K562 (cell line): ENCODE measurements around the gene CPSF4L.

Experiments used
- BDP1 ChIP-seq: IDR thresholded peaks from 3 replicates; pipeline ENCODE4 v1.6.1; 2011; ENCODE audit not compliant: insufficient read length, insufficient read depth
- CEBPB ChIP-seq: fragments of 450-650 bp; IDR thresholded peaks from 2 replicates; pipeline ENCODE4 v1.6.1; 2016; ENCODE audit warnings: missing genetic modification characterization, missing compliant biosample characterization
- EWSR1 ChIP-seq: fragments of 450-650 bp; IDR thresholded peaks from 2 replicates; pipeline ENCODE4 v1.6.1; 2018; ENCODE audit warnings: borderline replicate concordance, mild to moderate bottlenecking, low read depth, moderate library complexity; ENCODE audit not compliant: partially characterized antibody
- FOXK2 ChIP-seq, 2 experiments: fragments of 450-650 bp; IDR thresholded peaks in 1 of 2; conservative IDR thresholded peaks in 1 of 2; 2 replicates each; pipeline ENCODE4 v1.6.1; 2016; ENCODE audit warnings: low read depth in 2 of 2, mild to moderate bottlenecking in 1 of 2
- FOXM1 ChIP-seq, 2 experiments: fragments of 450-650 bp in 1 of 2; sonication (generic) in 1 of 2; formaldehyde crosslinking in 1 of 2; IDR thresholded peaks; 2 replicates each; pipeline versions ENCODE4 v1.6.1 to v1.9.0; 2017 to 2022; ENCODE audit warnings: low read depth in 2 of 2, mild to moderate bottlenecking in 2 of 2, missing genetic modification reagents in 1 of 2, moderate library complexity in 1 of 2
- POLR2A ChIP-seq: fragments of 450-650 bp; conservative IDR thresholded peaks from 2 replicates; pipeline ENCODE4 v1.6.1; 2016
- TCF7L2 ChIP-seq: fragments of 150-350 bp; IDR thresholded peaks from 2 replicates; pipeline ENCODE4 v1.6.1; 2016; ENCODE audit warnings: low read depth, mild to moderate bottlenecking, low read length, moderate library complexity
- TF ChIP-seq, protein P1 (sequence below): fragments of 250-450 bp; sonication (Bioruptor Pico); IDR thresholded peaks from 2 replicates; pipeline ENCODE4 v1.5.0; 2020; ENCODE audit warnings: mild to moderate bottlenecking, borderline replicate concordance
- TF ChIP-seq, protein P2 (sequence below): sonication (generic); formaldehyde crosslinking; IDR thresholded peaks from 2 replicates; pipeline ENCODE4 v1.8.1; 2022; ENCODE audit warnings: missing genetic modification reagents
- TF ChIP-seq, protein P3 (sequence below), 3 experiments: IDR thresholded peaks in 2 of 3; conservative IDR thresholded peaks in 1 of 3; 2 replicates each; pipeline ENCODE4 v1.5.1; 2011 to 2012; ENCODE audit warnings: low read length in 3 of 3, mild to moderate bottlenecking in 3 of 3, control low read depth in 2 of 3, improper control_type of control experiment in 1 of 3, inconsistent platforms in 1 of 3, low read depth in 1 of 3, mixed read lengths in 1 of 3, moderate library complexity in 1 of 3; ENCODE audit not compliant: insufficient read depth in 2 of 3
- TF ChIP-seq, protein P4 (sequence below): fragments of 250-450 bp; sonication (Bioruptor Pico); IDR thresholded peaks from 2 replicates; pipeline ENCODE4 v1.5.1; 2021; ENCODE audit warnings: mild to moderate bottlenecking

DNA sequence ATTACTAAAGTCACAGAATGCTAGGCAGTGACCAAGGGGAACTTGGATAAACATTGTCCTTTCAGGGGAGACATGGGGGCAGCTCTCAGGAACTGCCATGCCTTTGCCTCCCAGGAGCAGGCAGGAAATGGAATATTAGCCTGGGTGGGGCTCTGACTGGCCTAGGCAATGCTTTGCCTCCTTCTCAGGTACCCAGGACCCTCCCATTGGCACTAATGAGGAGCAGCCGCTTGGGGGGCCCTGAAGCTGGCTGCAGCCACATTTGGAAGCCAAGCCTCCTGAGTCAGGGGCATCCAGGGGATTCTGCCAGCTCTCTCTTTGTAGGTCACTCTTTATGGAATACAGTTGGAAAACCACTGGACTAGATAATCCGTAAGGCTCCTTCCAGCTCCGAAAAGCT, 5.5 kb downstream of the CPSF4L start:
- TF ChIP-seq FOXM1 (IDR thresholded peaks at IDR 0.05; ENCODE audit: low read depth) (no peak), FOXM1 (CRISPR knock-in tag; IDR thresholded peaks at IDR 0.05; ENCODE audit: low read depth) (no peak), EWSR1 (no peak), BDP1 (no peak), CEBPB (tag) (no peak), POLR2A (no peak), FOXK2 (conservative IDR thresholded peaks at IDR 0.05 in 1 of 2, IDR thresholded peaks at IDR 0.05 in 1 of 2; ENCODE audit: low read depth in 2 of 2) (no peak), TCF7L2 (no peak)
- TF ChIP-seq, protein P1, sequence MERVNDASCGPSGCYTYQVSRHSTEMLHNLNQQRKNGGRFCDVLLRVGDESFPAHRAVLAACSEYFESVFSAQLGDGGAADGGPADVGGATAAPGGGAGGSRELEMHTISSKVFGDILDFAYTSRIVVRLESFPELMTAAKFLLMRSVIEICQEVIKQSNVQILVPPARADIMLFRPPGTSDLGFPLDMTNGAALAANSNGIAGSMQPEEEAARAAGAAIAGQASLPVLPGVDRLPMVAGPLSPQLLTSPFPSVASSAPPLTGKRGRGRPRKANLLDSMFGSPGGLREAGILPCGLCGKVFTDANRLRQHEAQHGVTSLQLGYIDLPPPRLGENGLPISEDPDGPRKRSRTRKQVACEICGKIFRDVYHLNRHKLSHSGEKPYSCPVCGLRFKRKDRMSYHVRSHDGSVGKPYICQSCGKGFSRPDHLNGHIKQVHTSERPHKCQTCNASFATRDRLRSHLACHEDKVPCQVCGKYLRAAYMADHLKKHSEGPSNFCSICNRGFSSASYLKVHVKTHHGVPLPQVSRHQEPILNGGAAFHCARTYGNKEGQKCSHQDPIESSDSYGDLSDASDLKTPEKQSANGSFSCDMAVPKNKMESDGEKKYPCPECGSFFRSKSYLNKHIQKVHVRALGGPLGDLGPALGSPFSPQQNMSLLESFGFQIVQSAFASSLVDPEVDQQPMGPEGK (CRISPR knock-in tag), result no peak
- TF ChIP-seq, protein P2, sequence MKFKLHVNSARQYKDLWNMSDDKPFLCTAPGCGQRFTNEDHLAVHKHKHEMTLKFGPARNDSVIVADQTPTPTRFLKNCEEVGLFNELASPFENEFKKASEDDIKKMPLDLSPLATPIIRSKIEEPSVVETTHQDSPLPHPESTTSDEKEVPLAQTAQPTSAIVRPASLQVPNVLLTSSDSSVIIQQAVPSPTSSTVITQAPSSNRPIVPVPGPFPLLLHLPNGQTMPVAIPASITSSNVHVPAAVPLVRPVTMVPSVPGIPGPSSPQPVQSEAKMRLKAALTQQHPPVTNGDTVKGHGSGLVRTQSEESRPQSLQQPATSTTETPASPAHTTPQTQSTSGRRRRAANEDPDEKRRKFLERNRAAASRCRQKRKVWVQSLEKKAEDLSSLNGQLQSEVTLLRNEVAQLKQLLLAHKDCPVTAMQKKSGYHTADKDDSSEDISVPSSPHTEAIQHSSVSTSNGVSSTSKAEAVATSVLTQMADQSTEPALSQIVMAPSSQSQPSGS, result no peak
- TF ChIP-seq, protein P3, sequence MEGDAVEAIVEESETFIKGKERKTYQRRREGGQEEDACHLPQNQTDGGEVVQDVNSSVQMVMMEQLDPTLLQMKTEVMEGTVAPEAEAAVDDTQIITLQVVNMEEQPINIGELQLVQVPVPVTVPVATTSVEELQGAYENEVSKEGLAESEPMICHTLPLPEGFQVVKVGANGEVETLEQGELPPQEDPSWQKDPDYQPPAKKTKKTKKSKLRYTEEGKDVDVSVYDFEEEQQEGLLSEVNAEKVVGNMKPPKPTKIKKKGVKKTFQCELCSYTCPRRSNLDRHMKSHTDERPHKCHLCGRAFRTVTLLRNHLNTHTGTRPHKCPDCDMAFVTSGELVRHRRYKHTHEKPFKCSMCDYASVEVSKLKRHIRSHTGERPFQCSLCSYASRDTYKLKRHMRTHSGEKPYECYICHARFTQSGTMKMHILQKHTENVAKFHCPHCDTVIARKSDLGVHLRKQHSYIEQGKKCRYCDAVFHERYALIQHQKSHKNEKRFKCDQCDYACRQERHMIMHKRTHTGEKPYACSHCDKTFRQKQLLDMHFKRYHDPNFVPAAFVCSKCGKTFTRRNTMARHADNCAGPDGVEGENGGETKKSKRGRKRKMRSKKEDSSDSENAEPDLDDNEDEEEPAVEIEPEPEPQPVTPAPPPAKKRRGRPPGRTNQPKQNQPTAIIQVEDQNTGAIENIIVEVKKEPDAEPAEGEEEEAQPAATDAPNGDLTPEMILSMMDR (IDR thresholded peaks at IDR 0.05 in 2 of 3, conservative IDR thresholded peaks at IDR 0.05 in 1 of 3; ENCODE audit: insufficient read depth in 2 of 3, low read depth in 1 of 3, low read length in 3 of 3), result no peak
- TF ChIP-seq, protein P4, sequence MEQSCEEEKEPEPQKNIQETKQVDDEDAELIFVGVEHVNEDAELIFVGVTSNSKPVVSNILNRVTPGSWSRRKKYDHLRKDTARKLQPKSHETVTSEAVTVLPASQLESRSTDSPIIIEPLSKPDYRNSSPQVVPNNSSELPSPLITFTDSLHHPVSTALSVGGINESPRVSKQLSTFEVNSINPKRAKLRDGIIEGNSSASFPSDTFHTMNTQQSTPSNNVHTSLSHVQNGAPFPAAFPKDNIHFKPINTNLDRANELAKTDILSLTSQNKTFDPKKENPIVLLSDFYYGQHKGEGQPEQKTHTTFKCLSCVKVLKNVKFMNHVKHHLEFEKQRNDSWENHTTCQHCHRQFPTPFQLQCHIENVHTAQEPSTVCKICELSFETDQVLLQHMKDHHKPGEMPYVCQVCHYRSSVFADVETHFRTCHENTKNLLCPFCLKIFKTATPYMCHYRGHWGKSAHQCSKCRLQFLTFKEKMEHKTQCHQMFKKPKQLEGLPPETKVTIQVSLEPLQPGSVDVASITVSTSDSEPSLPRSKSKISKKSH, result no peak
